DOHH2 (cell line): ENCODE data around the gene CARS2.

Experiments used
- CTCF ChIP-seq: fragments of 200-600 bp; sonication (generic); IDR thresholded peaks from one replicate; pipeline ENCODE4 v1.5.1; 2014; ENCODE audit warnings: antibody characterized with exemption, mild to moderate bottlenecking, low read depth, low read length; ENCODE audit not compliant: poor library complexity, severe bottlenecking
- EZH2phosphoT487 ChIP-seq: fragments of 200-600 bp; sonication (generic); IDR thresholded peaks from 2 replicates; pipeline ENCODE4 v1.6.1; 2017; ENCODE audit warnings: borderline replicate concordance, mild to moderate bottlenecking, antibody characterized with exemption, low read length, moderate library complexity, mixed read lengths

GRCh38 chr13:110643768-110644421 lies 62.0 kb downstream of the CARS2 start:
- TF ChIP-seq CTCF (no peak), EZH2phosphoT487 (no peak)
